Fibroblast of lung (primary cell): ENCODE results near the gene THAP7. TPM values are rescaled to one million over a fixed set of nuclear protein-coding genes. Genes with fewer than 3 reads are reported as not detected.

ENCODE experiments used
- DNase-seq, 2 donors: peaks; one replicate each; pipeline versions ENCODE4 v3.0.0 to v3.0.0-alpha.2; 2010; ENCODE audit warnings: low read depth in 2 of 2
- H2AFZ ChIP-seq: 2 replicates; pipeline ENCODE4 v1.5.1; 2012; ENCODE audit warnings: low read length, control low read depth, inconsistent platforms
- H3K27ac ChIP-seq: 2 replicates; pipeline ENCODE4 v1.5.1; 2011; ENCODE audit warnings: low read length, control low read depth; ENCODE audit not compliant: insufficient read depth
- H3K27me3 ChIP-seq: 2 replicates; pipeline ENCODE4 v1.5.1; 2011; ENCODE audit warnings: mild to moderate bottlenecking, low read length; ENCODE audit not compliant: control insufficient read depth, insufficient read depth
- H3K36me3 ChIP-seq: 2 replicates; pipeline ENCODE4 v1.5.1; 2011; ENCODE audit warnings: low read length; ENCODE audit not compliant: control insufficient read depth, insufficient read depth
- H3K4me1 ChIP-seq: 2 replicates; pipeline ENCODE4 v1.5.1; 2011; ENCODE audit warnings: low read length; ENCODE audit not compliant: control insufficient read depth, insufficient read depth; ENCODE audit errors: extremely low read depth
- H3K4me2 ChIP-seq: 2 replicates; pipeline ENCODE4 v1.5.1; 2011; ENCODE audit warnings: low read length, control low read depth; ENCODE audit not compliant: insufficient read depth; ENCODE audit errors: extremely low read depth
- H3K4me3 ChIP-seq, 4 experiments: fragments of 200-600 bp in 1 of 4; sonication (generic) in 1 of 4; replicated peaks in 1 of 4; 2 replicates each; pipeline ENCODE4 v1.5.1; 2011 to 2016; ENCODE audit warnings: low read length in 4 of 4, low read depth in 3 of 4, mild to moderate bottlenecking in 3 of 4, control low read depth in 2 of 4, inconsistent platforms in 1 of 4, mixed read lengths in 1 of 4; ENCODE audit not compliant: insufficient read depth in 1 of 4; ENCODE audit errors: control extremely low read depth in 1 of 4
- H3K79me2 ChIP-seq: 2 replicates; pipeline ENCODE4 v1.5.1; 2012; ENCODE audit warnings: mild to moderate bottlenecking, low read length, inconsistent platforms; ENCODE audit not compliant: control insufficient read depth, insufficient read depth
- H3K9ac ChIP-seq: 2 replicates; pipeline ENCODE4 v1.5.1; 2011; ENCODE audit warnings: mild to moderate bottlenecking, low read length, control low read depth; ENCODE audit not compliant: insufficient read depth
- H3K9me3 ChIP-seq: 2 replicates; pipeline ENCODE4 v1.5.1; 2012; ENCODE audit warnings: low read depth, low read length; ENCODE audit not compliant: control insufficient read depth, insufficient read depth
- H4K20me1 ChIP-seq: 2 replicates; pipeline ENCODE4 v1.5.1; 2011; ENCODE audit warnings: low read length; ENCODE audit not compliant: control insufficient read depth, insufficient read depth; ENCODE audit errors: extremely low read depth
- CTCF ChIP-seq, 2 donors: IDR thresholded peaks in 1 of 2; conservative IDR thresholded peaks in 1 of 2; 1 replicate in 1 of 2; 2 replicates in 1 of 2; pipeline ENCODE4 v1.5.1; 2011 to 2012; ENCODE audit warnings: low read length in 2 of 2, control low read depth in 1 of 2, inconsistent platforms in 1 of 2, low read depth in 1 of 2, mild to moderate bottlenecking in 1 of 2
- EZH2 ChIP-seq: IDR thresholded peaks from 2 replicates; pipeline ENCODE4 v1.5.1; 2012; ENCODE audit warnings: low read length, control low read depth, mild to moderate bottlenecking; ENCODE audit errors: missing control alignments
- polyA plus RNA-seq, 2 donors: library from polyadenylated mRNA; depleted of rRNA in 1 of 2; stranded (reverse) in 1 of 2; unstranded in 1 of 2; fragments of >200 nt; gene quantifications; 2 replicates each; pipeline ENCODE4 v1.2.1, GENCODE V29; 2011 to 2012; ENCODE audit warnings: missing spikeins in 1 of 2
- total RNA-seq: library from RNA; depleted of rRNA; stranded (reverse); fragments of >200 nt; gene quantifications from 2 replicates; pipeline ENCODE4 v1.2.1, GENCODE V29; 2014

Gene THAP7
- total and polyA plus RNA-seq, 2 donors (not counting 1 experiment from before 2014, with no cell fraction given) = 15.7 to 26.3 TPM

- Histone ChIP-seq H3K4me3 (no peak overlapping the region), H3K4me1 (peaks cover 6% of the 10 kb centered on the region), H4K20me1 (no peaks in the 10 kb centered on the region), H3K36me3 (peaks cover 13% of the 10 kb centered on the region), H3K9me3 (no peaks in the 10 kb centered on the region), H3K9ac (no peak overlapping the region), H3K79me2 (peaks cover 52% of the 10 kb centered on the region), H3K27me3 (no peaks in the 10 kb centered on the region), H3K4me2 (no peak overlapping the region), H2AFZ (no peak overlapping the region), H3K27ac (no peak overlapping the region)
- no peak for DNase-seq
- TF ChIP-seq CTCF (conservative IDR thresholded peaks at IDR 0.05 in 1 of 2, IDR thresholded peaks at IDR 0.05 in 1 of 2; ENCODE audit: low read depth in 1 of 2, low read length in 2 of 2) (no peak), EZH2 (no peak)
These were observed 52.2 kb downstream of the THAP7 start for GRCh38 chr22:20949698-20950183.

Other genes with a start within 250 kb of the THAP7 start
- not detected in 2 replicates for gene SERPIND1, start 228.0 kb downstream of the THAP7 start, total RNA-seq
- gene SERPIND1, start 228.0 kb downstream of the THAP7 start, polyA plus RNA-seq = 0.03 TPM in 2 replicates
- 32.9 and 40.6 TPM in 2 replicates for gene PI4KA, start 143.3 kb downstream of the THAP7 start, total RNA-seq
- gene PI4KA, start 143.3 kb downstream of the THAP7 start, polyA plus RNA-seq = 26.4 and 34.5 TPM in 2 replicates
- gene SNAP29, start 143.1 kb downstream of the THAP7 start, total RNA-seq = 9.2 and 10.6 TPM in 2 replicates
- gene SNAP29, start 143.1 kb downstream of the THAP7 start, polyA plus RNA-seq = 36.1 and 37.0 TPM in 2 replicates
- gene CRKL, start 84.7 kb downstream of the THAP7 start, total RNA-seq = 39.8 and 45.1 TPM in 2 replicates
- 23.8 and 26.0 TPM in 2 replicates for gene CRKL, start 84.7 kb downstream of the THAP7 start, polyA plus RNA-seq
- 1.3 and 2.0 TPM in 2 replicates for gene AIFM3, start 34.9 kb downstream of the THAP7 start, total RNA-seq
- 0.14 and 0.15 TPM in 2 replicates for gene AIFM3, start 34.9 kb downstream of the THAP7 start, polyA plus RNA-seq
- 51.9 and 75.8 TPM in 2 replicates for gene LZTR1, start 19.8 kb downstream of the THAP7 start, total RNA-seq
- 25.1 and 27.4 TPM in 2 replicates for gene LZTR1, start 19.8 kb downstream of the THAP7 start, polyA plus RNA-seq
- gene P2RX6, start 13.0 kb upstream of the THAP7 start, total RNA-seq = 4.6 and 17.8 TPM in 2 replicates
- 0.84 and 3.6 TPM in 2 replicates for gene P2RX6, start 13.0 kb upstream of the THAP7 start, polyA plus RNA-seq
- 0.26 and 0.83 TPM in 2 replicates for gene SLC7A4, start 30.4 kb upstream of the THAP7 start, total RNA-seq
- gene SLC7A4, start 30.4 kb upstream of the THAP7 start, polyA plus RNA-seq = 0.08 and 0.92 TPM in 2 replicates
- gene LRRC74B, start 43.8 kb upstream of the THAP7 start, total RNA-seq = under 0.01 TPM in 1 of 2 replicates, not detected in the other
- gene LRRC74B, start 43.8 kb upstream of the THAP7 start, polyA plus RNA-seq = not detected in 2 replicates